Stimulated activated naive B cell treated with anti-CD40 and anti-IgM and Interleukin-4, amounts not matched to agents 10 μg/mL and 1 μg/mL and 100 μg/mL, for 72 hours (primary cell): ENCODE data around the gene APRT.
"Not testable (repeated sequence)": the region's sequence is repeated elsewhere in the genome, so short reads cannot be mapped to it uniquely, and the experiment has no call there.

Experiments
- ATAC-seq, 2 donors: fragments of 150-1000 bp; cut with Tn5 transposase; replicated peaks; 2 replicates each; pipeline ENCODE4 v1.10.0; 2021; ENCODE audit warnings: moderate library complexity in 1 of 2
- DNase-seq: peaks from one replicate; pipeline ENCODE4 v3.0.0; 2021
- H3K27ac Mint-ChIP-seq: one replicate; pipeline ENCODE4 v1.8.0; 2022; ENCODE audit warnings: mild to moderate bottlenecking, mixed read lengths
- H3K27me3 Mint-ChIP-seq, 2 donors: one replicate each; pipeline ENCODE4 v1.8.0; 2022; ENCODE audit warnings: mixed read lengths in 2 of 2
- H3K36me3 Mint-ChIP-seq, 2 donors: one replicate each; pipeline ENCODE4 v1.8.0; 2022; ENCODE audit warnings: mixed read lengths in 2 of 2, mild to moderate bottlenecking in 1 of 2
- H3K4me1 Mint-ChIP-seq, 2 donors: one replicate each; pipeline ENCODE4 v1.8.0; 2022; ENCODE audit warnings: mixed read lengths in 2 of 2, mild to moderate bottlenecking in 1 of 2
- H3K4me3 Mint-ChIP-seq, 2 donors: one replicate each; pipeline ENCODE4 v1.8.0; 2022; ENCODE audit warnings: mild to moderate bottlenecking in 2 of 2, mixed read lengths in 2 of 2, moderate library complexity in 1 of 2
- H3K9me3 Mint-ChIP-seq, 2 donors: one replicate each; pipeline ENCODE4 v1.8.0; 2022; ENCODE audit warnings: mixed read lengths in 2 of 2, mild to moderate bottlenecking in 1 of 2

The APRT gene

DNA sequence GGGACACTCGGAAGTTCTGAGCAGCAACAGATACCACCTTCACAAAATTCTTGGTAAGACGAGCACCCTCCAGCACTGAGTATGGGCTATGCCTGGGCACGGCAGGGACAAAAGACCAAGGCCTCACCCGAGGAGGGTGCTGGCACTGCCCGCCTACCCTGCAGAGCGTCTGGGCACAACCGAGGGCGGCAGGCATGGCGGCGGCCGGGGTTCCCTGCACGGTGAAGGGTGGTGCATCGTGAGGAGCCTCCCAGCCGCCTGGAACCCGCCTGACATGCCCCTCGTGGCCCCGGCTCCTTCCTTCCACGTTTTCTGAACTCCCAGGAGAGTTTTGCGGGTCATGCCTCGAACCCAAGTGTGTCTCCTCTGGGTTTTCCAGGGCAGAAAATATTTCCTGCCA lies 26.1 kb upstream of the APRT start:
- no peaks in the 10 kb centered on the region for H3K9me3 Mint-ChIP-seq
- peaks cover 17 to 39% of the 10 kb centered on the region in 2 donors for H3K36me3 Mint-ChIP-seq
- H3K4me1 Mint-ChIP-seq: no peaks in the 10 kb centered on the region
- ATAC-seq (no peak), DNase-seq (no peak)
- H3K27me3 Mint-ChIP-seq: no peaks in the 10 kb centered on the region
- no peak overlapping the region for H3K27ac Mint-ChIP-seq
- no peak overlapping the region for H3K4me3 Mint-ChIP-seq

DNA sequence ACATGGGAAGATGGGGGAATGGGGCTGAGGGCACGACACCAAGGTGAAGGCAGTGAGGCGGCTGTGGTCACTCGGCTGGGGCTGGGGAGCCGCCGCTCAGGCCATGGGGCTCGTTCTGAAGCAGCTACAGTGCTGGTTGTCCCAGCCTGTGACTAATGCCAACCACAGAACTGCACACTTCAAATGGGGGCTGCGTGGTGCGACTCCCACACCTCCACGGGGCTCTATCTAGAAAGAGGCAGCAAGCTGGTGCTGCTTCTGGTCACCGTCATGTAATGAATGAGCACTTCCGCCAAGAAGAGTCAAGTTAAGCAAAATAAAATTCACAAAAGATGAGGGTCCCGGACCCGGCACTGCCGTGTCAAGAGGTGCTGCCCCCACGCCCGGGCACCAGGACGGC lies 25.1 kb upstream of the APRT start:
- Mint-ChIP-seq H3K27me3 (no peaks in the 10 kb centered on the region), H3K9me3 (no peaks in the 10 kb centered on the region), H3K4me1 (no peaks in the 10 kb centered on the region), H3K27ac (no peak overlapping the region), H3K4me3 (no peak overlapping the region), H3K36me3 (peaks cover 17 to 35% of the 10 kb centered on the region in 2 donors)
- ATAC-seq: no peak
- DNase-seq: no peak

DNA sequence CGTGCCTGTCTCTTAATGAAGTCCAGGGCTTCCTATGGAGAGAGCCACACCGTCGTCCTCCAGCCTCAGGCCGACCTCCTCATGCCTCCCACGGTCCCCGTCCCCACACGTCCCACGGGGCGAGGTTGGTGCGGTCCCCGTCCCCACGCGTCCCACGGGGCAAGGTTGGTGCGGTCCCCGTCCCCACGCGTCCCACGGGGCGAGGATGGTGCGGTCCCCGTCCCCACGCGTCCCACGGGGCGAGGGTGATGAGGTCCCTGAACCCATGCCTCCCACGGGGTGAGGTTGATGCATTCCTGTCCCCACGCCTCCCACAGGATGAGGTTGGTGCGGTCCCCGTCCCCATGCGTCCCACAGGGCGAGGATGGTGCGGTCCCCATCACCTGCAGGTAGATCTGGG lies 24.1 kb upstream of the APRT start:
- Mint-ChIP-seq H3K27me3 (no peaks in the 10 kb centered on the region), H3K4me3 (no peak overlapping the region), H3K4me1 (no peaks in the 10 kb centered on the region), H3K36me3 (peaks cover 19 to 37% of the 10 kb centered on the region in 2 donors), H3K27ac (no peak overlapping the region), H3K9me3 (no peaks in the 10 kb centered on the region)
- DNase-seq: no peak
- ATAC-seq: no peak

DNA sequence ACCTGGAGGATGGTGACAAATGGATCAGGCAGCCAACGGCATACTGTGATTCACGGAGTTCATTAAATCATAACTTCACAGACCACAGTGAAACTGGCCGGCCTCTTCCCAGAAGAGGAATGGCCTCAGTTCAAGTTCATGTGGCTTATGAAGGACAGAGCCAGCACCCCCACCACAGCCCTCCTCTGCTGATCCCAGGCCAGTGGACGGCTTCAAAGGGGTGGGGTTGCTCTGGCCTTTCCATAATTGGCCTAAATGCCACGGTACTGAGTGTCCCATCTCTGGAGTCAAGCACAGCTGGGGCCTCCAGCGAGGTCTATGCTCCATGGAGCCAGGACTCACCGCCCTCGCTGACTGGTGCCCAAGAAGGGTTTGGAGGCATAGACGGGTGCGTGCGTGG lies 23.7 kb upstream of the APRT start:
- Mint-ChIP-seq H3K27me3 (no peaks in the 10 kb centered on the region), H3K36me3 (peaks cover 20 to 39% of the 10 kb centered on the region in 2 donors), H3K9me3 (no peaks in the 10 kb centered on the region), H3K4me1 (no peaks in the 10 kb centered on the region), H3K27ac (no peak overlapping the region), H3K4me3 (no peak overlapping the region)
- ATAC-seq (no peak), DNase-seq (no peak)

DNA sequence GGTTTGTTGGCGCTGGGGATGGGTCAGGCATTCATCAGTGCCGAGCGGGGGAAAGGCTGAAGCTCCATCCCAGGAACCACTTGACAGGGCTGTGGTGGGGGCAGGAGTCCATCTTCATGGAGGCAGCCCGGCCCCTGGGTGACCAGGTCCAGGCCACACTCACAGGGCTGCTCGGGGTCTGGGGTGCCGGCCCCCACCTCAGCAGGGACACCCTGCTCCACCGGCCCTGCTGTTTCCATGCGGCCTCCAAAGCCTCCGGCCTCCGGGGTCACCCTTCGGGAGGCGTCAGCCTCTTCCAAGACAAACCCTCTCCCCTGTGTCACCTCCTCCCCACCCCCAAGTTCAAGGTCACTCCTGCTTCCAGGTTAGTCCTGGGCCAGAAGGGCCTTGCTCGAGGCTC lies 22.9 kb upstream of the APRT start:
- Mint-ChIP-seq H3K27me3 (no peaks in the 10 kb centered on the region), H3K27ac (no peak overlapping the region), H3K4me1 (no peaks in the 10 kb centered on the region), H3K36me3 (peaks cover 18 to 38% of the 10 kb centered on the region in 2 donors), H3K4me3 (no peak overlapping the region), H3K9me3 (no peaks in the 10 kb centered on the region)
- no peak for ATAC-seq
- no peak for DNase-seq

DNA sequence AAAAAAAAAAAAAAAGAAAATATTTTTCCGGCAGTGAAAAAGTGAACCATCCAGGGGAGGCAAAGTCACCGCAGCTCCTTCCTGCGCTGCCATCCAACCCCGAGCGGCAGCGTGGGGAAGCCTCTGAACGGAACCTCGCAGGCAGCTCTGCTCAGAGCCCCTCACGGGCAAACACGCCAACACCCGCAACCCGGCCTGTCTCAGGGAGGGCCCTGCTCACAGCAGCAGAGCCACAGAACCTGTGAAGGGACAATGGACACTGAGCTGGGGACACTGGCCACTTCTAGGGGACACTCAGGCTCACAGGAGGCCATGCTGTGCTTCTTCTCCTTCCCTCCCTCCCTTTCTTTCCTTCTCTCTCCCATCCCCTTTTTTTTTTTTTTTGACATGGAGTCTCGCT lies 21.4 kb upstream of the APRT start:
- H3K9me3 Mint-ChIP-seq: no peaks in the 10 kb centered on the region
- peaks cover 21 to 32% of the 10 kb centered on the region in 2 donors for H3K36me3 Mint-ChIP-seq
- H3K4me3 Mint-ChIP-seq: no peak overlapping the region
- H3K27ac Mint-ChIP-seq: no peak overlapping the region
- DNase-seq (no peak), ATAC-seq (no peak)
- H3K4me1 Mint-ChIP-seq: no peaks in the 10 kb centered on the region
- no peaks in the 10 kb centered on the region for H3K27me3 Mint-ChIP-seq

DNA sequence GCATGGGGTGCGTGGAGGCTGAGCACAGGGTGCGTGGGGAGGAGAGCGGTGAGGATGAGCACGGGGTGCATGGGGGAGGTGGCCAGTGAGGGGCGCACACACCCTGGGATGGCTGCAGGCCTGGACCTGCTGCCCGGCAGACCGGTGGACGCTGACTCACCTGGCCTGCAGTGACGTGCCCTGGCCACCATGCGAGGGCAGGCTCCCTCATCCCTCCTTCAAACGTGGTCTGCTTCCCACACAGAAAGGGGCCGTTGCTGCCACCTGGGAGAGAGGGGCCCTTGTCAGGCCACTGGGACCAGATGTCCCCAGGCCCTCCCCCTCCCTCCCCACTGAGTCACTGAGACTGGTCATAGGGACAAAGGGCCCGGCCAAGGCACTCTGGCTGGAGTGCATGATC lies 20.1 kb upstream of the APRT start:
- Mint-ChIP-seq H3K4me1 (no peaks in the 10 kb centered on the region), H3K27me3 (no peaks in the 10 kb centered on the region), H3K9me3 (no peaks in the 10 kb centered on the region), H3K36me3 (peaks cover 22 to 31% of the 10 kb centered on the region in 2 donors), H3K4me3 (no peak overlapping the region), H3K27ac (no peak overlapping the region)
- no peak for ATAC-seq
- no peak for DNase-seq

DNA sequence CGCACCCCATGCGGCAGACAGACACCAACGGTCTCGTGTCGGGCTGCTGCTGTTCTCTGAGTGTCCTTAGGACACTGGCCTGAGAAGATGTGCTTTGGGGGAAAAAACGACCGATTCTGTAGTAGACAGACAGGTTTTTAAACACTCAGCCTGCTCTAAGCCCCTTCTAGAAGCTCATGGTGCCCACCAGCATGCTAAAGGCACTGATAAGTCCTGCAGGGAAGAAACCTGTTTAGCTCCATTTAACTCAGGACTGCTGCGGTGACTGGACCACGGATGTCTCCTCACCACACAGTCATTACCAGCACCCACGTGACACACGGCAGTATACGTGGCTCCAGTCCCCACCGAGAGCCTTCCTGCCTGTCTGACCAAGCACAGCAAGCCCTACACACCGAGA lies 19.1 kb upstream of the APRT start:
- H3K4me1 Mint-ChIP-seq: no peaks in the 10 kb centered on the region
- H3K9me3 Mint-ChIP-seq: no peaks in the 10 kb centered on the region
- H3K4me3 Mint-ChIP-seq: no peak overlapping the region
- H3K27ac Mint-ChIP-seq: no peak overlapping the region
- ATAC-seq (no peak), DNase-seq (no peak)
- peaks cover 23 to 34% of the 10 kb centered on the region in 2 donors for H3K36me3 Mint-ChIP-seq
- no peaks in the 10 kb centered on the region for H3K27me3 Mint-ChIP-seq

DNA sequence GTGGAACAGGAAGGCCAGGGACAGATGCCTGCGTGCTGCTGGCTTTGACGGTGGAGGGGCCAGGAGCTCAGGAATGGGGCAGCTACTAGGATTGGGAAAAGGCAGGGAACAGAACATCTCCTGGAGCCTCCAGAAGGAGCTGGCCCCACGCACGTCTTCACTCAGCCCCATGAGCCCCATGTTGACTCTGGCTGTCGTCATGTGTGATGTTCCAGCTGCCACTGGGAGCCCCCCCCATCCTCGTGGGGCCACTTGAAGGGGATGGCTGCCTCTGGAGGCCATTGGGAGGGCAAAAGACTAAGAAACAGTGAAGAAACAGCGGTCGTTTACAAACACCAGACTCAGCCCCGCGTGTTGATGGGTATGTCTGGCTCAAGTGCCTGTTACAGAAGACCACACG lies 18.5 kb upstream of the APRT start:
- H3K4me1 Mint-ChIP-seq: no peaks in the 10 kb centered on the region
- H3K36me3 Mint-ChIP-seq: peaks cover 23 to 32% of the 10 kb centered on the region in 2 donors
- H3K4me3 Mint-ChIP-seq: no peak overlapping the region
- ATAC-seq (no peak), DNase-seq (no peak)
- no peaks in the 10 kb centered on the region for H3K9me3 Mint-ChIP-seq
- H3K27me3 Mint-ChIP-seq: no peaks in the 10 kb centered on the region
- H3K27ac Mint-ChIP-seq: no peak overlapping the region

DNA sequence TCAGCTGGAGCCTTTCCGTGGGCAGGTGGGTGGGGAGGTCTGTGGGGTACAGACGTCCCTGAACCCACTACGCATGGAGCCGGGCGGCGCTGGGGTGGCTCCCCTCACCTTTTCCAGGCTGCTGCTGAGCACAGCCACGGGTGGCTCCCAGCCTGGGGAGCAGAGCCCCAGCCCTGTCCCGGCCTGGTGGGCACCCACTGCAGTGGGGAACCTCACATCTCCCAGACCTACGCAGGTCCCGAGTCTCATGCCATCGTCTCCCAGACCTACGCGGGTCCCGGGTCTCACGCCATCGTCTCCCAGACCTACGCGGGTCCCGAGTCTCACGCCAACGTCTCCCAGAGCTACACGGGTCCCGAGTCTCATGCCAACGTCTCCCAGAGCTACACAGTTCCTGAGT lies 17.0 kb upstream of the APRT start:
- H3K27ac Mint-ChIP-seq: no peak overlapping the region
- no peak overlapping the region for H3K4me3 Mint-ChIP-seq
- peaks cover 19 to 24% of the 10 kb centered on the region in 2 donors for H3K36me3 Mint-ChIP-seq
- H3K4me1 Mint-ChIP-seq: no peaks in the 10 kb centered on the region
- no peaks in the 10 kb centered on the region for H3K9me3 Mint-ChIP-seq
- no peaks in the 10 kb centered on the region for H3K27me3 Mint-ChIP-seq
- no peak for ATAC-seq
- DNase-seq: no peak

DNA sequence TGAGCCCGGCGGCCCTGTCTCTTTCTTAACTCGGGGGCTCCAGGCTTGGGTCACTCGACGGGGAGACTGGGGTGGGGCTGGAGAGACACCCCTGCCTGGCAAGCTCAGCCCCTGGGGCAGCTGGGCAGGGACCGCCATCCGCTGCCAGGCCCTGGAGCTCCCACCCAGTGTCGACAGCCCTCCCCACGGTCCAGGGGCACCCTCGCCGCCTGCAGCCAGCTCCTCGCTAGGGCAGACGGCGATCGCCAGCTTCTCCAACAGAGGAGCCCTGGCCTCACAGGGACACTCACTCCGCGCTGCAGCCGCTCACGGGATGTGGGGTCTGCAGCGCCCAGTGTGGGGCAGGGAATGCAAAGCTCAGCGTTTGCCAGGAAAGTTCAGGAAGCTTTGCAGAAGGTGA lies 16.0 kb upstream of the APRT start:
- Mint-ChIP-seq H3K4me3 (no peak overlapping the region), H3K27me3 (no peaks in the 10 kb centered on the region), H3K36me3 (peaks cover 22 to 25% of the 10 kb centered on the region in 2 donors), H3K4me1 (no peaks in the 10 kb centered on the region), H3K27ac (no peak overlapping the region), H3K9me3 (no peaks in the 10 kb centered on the region)
- no peak for ATAC-seq
- no peak for DNase-seq

DNA sequence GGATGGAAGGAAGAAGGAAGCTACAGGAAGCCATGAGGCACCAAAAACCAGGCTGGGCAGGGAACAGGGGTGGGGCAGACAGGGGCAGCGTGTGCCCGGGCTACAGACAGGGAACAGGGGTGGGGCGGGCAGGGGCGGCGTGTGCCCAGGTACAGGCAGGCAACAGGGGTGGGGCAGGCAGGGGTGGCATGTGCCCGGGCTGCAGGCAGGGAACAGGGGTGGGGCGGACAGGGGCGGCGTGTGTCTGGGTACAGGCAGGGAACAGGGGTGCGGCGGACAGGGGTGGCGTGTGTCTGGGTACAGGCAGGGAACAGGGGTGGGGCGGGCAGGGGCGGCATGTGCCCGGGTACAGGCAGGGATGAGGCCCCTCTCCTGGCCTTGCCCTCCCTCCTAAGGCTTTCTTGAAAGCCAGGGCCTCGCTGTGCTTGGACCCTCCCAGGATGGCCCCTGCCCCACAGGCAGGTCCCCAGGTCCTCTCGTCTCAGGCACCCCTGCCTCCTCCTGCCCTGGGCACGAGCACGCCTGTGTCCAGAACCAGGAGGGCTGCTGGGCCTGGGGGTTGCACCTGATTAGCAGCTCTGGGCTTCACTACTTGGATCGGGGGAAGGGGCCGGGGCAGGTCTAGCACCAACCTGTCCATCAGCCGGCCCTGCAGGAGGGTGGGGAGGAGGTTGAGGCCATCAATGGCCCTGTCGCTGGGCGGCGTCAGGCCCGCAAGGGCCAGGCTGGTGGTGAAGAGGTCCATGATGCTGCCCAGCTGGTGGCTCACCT lies 14.5 kb upstream of the APRT start:
- no peak overlapping the region for H3K4me3 Mint-ChIP-seq
- H3K36me3 Mint-ChIP-seq: peaks cover 25 to 30% of the 10 kb centered on the region in 2 donors
- ATAC-seq: no peak
- no peaks in the 10 kb centered on the region for H3K9me3 Mint-ChIP-seq
- H3K4me1 Mint-ChIP-seq: no peaks in the 10 kb centered on the region
- no peak for DNase-seq
- no peak overlapping the region for H3K27ac Mint-ChIP-seq
- no peaks in the 10 kb centered on the region for H3K27me3 Mint-ChIP-seq

DNA sequence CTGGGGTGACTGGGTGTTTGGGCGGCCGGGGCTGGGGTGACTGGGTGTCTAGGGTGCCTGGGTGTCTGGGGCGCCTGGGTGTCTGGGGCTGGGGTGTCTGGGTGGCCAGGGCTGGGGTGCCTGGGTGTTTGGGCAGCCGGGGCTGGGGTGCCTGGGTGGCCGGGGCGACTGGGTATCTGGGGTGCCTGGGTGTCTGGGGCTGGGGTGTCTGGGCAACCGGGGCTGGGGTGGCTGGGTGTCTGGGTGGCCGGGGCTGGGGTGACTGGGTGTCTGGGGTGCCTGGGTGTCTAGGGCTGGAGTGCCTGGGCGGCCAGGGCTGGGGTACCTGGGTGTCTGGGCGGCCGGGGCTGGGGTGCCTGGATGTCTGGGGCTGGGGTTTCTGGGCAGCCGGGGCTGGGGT lies 13.4 kb upstream of the APRT start:
- H3K4me3 Mint-ChIP-seq: no peak overlapping the region
- H3K9me3 Mint-ChIP-seq: no peaks in the 10 kb centered on the region
- DNase-seq: no peak
- no peak for ATAC-seq
- no peaks in the 10 kb centered on the region for H3K27me3 Mint-ChIP-seq
- no peak overlapping the region for H3K27ac Mint-ChIP-seq
- H3K4me1 Mint-ChIP-seq: no peaks in the 10 kb centered on the region
- H3K36me3 Mint-ChIP-seq: peaks cover 23 to 24% of the 10 kb centered on the region in 2 donors

DNA sequence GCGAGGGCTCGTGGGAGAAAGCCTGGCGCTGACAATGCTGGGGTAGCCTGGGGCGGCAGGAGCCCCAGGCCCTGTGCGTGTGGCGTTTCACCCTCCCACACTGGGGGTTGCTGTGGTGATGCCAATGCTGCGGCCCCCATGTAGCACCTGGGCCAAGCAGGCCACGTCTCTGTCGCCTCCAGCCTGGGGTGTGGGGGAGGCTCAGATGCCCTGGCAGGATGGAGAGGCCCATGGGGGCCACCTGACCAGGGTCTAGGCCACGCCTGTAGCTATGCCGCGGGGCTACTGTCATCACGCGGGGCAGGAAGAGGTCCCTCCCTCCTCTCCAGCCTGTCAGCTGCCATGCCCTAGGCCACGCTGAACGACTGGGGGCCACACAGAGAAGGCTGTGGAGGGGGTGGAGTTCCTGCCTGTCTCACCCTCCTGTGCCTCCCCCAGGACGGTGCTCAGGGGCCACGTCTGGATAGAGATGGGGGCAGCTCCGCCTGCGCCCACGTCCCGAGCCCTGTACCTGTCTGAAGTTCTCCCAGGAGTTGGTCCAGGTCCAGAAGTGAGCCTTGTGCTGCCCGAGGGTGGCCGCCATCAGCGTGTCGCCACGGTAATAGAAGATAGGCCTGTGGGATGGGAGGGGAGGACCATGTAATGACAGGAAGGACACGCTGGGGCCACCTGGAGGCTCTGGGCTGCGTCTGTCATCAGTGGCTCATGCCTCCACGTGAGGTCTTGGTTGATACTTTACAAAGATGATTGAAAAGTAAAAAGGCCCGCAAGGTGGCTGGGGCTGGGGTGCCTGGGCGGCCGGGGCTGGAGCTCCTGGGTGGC lies 12.7 kb upstream of the APRT start:
- H3K4me3 Mint-ChIP-seq: no peak overlapping the region
- H3K27me3 Mint-ChIP-seq: no peaks in the 10 kb centered on the region
- DNase-seq: no peak
- ATAC-seq: no peak
- no peak overlapping the region for H3K27ac Mint-ChIP-seq
- peaks cover 20 to 22% of the 10 kb centered on the region in 2 donors for H3K36me3 Mint-ChIP-seq
- no peaks in the 10 kb centered on the region for H3K4me1 Mint-ChIP-seq
- H3K9me3 Mint-ChIP-seq: no peaks in the 10 kb centered on the region

DNA sequence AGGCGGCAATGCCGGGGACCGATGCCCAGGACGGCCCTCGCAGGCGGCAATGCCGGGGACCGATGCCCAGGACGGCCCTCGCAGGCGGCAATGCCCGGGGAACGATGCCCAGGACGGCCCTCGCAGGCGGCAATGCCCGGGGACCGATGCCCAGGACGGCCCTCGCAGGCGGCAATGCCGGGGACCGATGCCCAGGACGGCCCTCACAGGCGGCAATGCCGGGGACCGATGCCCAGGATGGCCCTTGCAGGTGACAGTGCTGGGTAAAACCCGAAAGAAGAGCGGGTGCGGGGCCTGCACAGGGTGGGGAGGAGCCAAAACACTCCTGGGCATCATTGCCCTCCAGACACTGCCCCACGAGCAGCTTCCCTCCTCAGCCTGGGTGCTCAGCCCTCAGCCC lies 11.9 kb upstream of the APRT start:
- not testable (repeated sequence) for DNase-seq, H3K9me3 Mint-ChIP-seq, H3K4me1 Mint-ChIP-seq, H3K27me3 Mint-ChIP-seq, H3K27ac Mint-ChIP-seq, ATAC-seq, H3K4me3 Mint-ChIP-seq
- peaks cover 14% of the 10 kb centered on the region in 2 donors for H3K36me3 Mint-ChIP-seq
